Activated CD8-positive, alpha-beta memory T cell treated with anti-CD3 and anti-CD28 coated beads, Interleukin-2, amount 50 U/mL, for 48 hours (primary cell): Measurements from ENCODE around the gene C12orf56.
"Not testable (repeated sequence)": the region's sequence is repeated elsewhere in the genome, so short reads cannot be mapped to it uniquely, and the experiment has no call there.

Source experiments
- DNase-seq: peaks from one replicate; pipeline ENCODE4 v3.0.0-alpha.2; 2020

The C12orf56 gene

GRCh38 chr12:64299628-64300027, 90.9 kb downstream of the C12orf56 start:
- DNase-seq = no peak

- DNase-seq = no peak
Observed at GRCh38 chr12:64296301-64296700, 94.3 kb downstream of the C12orf56 start.

- no peak for DNase-seq
Observed at GRCh38 chr12:64293654-64294364, 96.7 kb downstream of the C12orf56 start.

- DNase-seq = not testable (repeated sequence)
Observed at GRCh38 chr12:64293174-64293573, 97.4 kb downstream of the C12orf56 start.

- DNase-seq = no peak
Observed at GRCh38 chr12:64286521-64286920, 104.0 kb downstream of the C12orf56 start.

GRCh38 chr12:64284256-64284655, 106.3 kb downstream of the C12orf56 start:
- DNase-seq = no peak

- DNase-seq = no peak
Observed at GRCh38 chr12:64278421-64278820, 112.1 kb downstream of the C12orf56 start.

GRCh38 chr12:64273527-64274403, 116.8 kb downstream of the C12orf56 start:
- no peak for DNase-seq

GRCh38 chr12:64270411-64270810, 120.1 kb downstream of the C12orf56 start:
- DNase-seq = no peak

- DNase-seq = no peak
Observed at GRCh38 chr12:64269161-64269560, 121.4 kb downstream of the C12orf56 start.

- no peak for DNase-seq
Observed at GRCh38 chr12:64268409-64268808, 122.1 kb downstream of the C12orf56 start.

- no peak for DNase-seq
Observed at GRCh38 chr12:64265839-64266238, 124.7 kb downstream of the C12orf56 start.

- no peak for DNase-seq
Observed at GRCh38 chr12:64261813-64262212, 128.7 kb downstream of the C12orf56 start.

- DNase-seq = no peak
Observed at GRCh38 chr12:64258576-64258975, 132.0 kb downstream of the C12orf56 start.

GRCh38 chr12:64256166-64256800, 134.3 kb downstream of the C12orf56 start:
- no peak for DNase-seq

GRCh38 chr12:64255249-64255648, 135.3 kb downstream of the C12orf56 start:
- no peak for DNase-seq

GRCh38 chr12:64253356-64253755, 137.2 kb downstream of the C12orf56 start:
- DNase-seq = no peak

- DNase-seq = no peak
Observed at GRCh38 chr12:64252681-64253080, 137.9 kb downstream of the C12orf56 start.

- DNase-seq = no peak
Observed at GRCh38 chr12:64243809-64244208, 146.7 kb downstream of the C12orf56 start.

GRCh38 chr12:64240781-64241180, 149.8 kb downstream of the C12orf56 start:
- no peak for DNase-seq

- no peak for DNase-seq
Observed at GRCh38 chr12:64237382-64237781, 153.2 kb downstream of the C12orf56 start.

- DNase-seq = no peak
Observed at GRCh38 chr12:64236549-64236948, 154.0 kb downstream of the C12orf56 start.

- no peak for DNase-seq
Observed at GRCh38 chr12:64232196-64232595, 158.4 kb downstream of the C12orf56 start.

- no peak for DNase-seq
Observed at GRCh38 chr12:64229796-64230195, 160.8 kb downstream of the C12orf56 start.
